ENCODE results near the gene EIF2AK3.

Gene EIF2AK3

GRCh38 chr2:88597168-88597567, 30.1 kb downstream of the EIF2AK3 start:
- peaks cover 7% of the 10 kb centered on the region for H3K4me1 ChIP-seq (ENCODE audit: insufficient read depth, low read length, poor library complexity, severe bottlenecking)
- H3K79me2 ChIP-seq (ENCODE audit: insufficient read depth, low read length) = peaks cover 16% of the 10 kb centered on the region; the same call in 1 of the 2 replicates
- no peak overlapping the region for H3K4me2 ChIP-seq (ENCODE audit: low read depth, low read length, poor library complexity, severe bottlenecking)
- no peaks in the 10 kb centered on the region for H3K9me3 ChIP-seq (ENCODE audit: insufficient read depth, low read depth, low read length)
- peaks cover 36% of the 10 kb centered on the region; the same call in 1 of the 2 replicates for H3K36me3 ChIP-seq (ENCODE audit: insufficient read depth, low read length)
- no peak overlapping the region for H3K4me3 ChIP-seq (ENCODE audit: low read length, poor library complexity, severe bottlenecking)
- no peak overlapping the region for H2AFZ ChIP-seq (ENCODE audit: low read length)
- no peaks in the 10 kb centered on the region for H3K9me2 ChIP-seq (replicated peaks; ENCODE audit: low read depth, low read length)
- H4K20me1 ChIP-seq (ENCODE audit: insufficient read depth, low read length, poor library complexity, severe bottlenecking) = no peaks in the 10 kb centered on the region
- H3K27me3 ChIP-seq (ENCODE audit: insufficient read depth, low read length, poor library complexity, severe bottlenecking) = no peaks in the 10 kb centered on the region
- no peaks in the 10 kb centered on the region for H3F3A ChIP-seq (ENCODE audit: low read depth)
- no peak overlapping the region for H3K9ac ChIP-seq (ENCODE audit: low read depth, low read length, poor library complexity, severe bottlenecking)
- no peak for TF ChIP-seq EZH2phosphoT487 (IDR thresholded peaks at IDR 0.05; ENCODE audit: borderline replicate concordance)
- no peak for TF ChIP-seq CTCF (conservative IDR thresholded peaks at IDR 0.05; ENCODE audit: low read length)

GRCh38 chr2:88596141-88596830, 31.0 kb downstream of the EIF2AK3 start:
- Histone ChIP-seq H3K27me3 (ENCODE audit: insufficient read depth, low read length, poor library complexity, severe bottlenecking) (no peaks in the 10 kb centered on the region), H3K4me3 (ENCODE audit: low read length, poor library complexity, severe bottlenecking) (no peak overlapping the region), H2AFZ (ENCODE audit: low read length) (no peak overlapping the region), H3K36me3 (ENCODE audit: insufficient read depth, low read length) (peaks cover 45% of the 10 kb centered on the region), H3K9me3 (ENCODE audit: insufficient read depth, low read depth, low read length) (no peaks in the 10 kb centered on the region), H3F3A (ENCODE audit: low read depth) (no peaks in the 10 kb centered on the region), H3K79me2 (ENCODE audit: insufficient read depth, low read length) (peaks cover 16% of the 10 kb centered on the region; the same call in 1 of the 2 replicates), H3K4me1 (ENCODE audit: insufficient read depth, low read length, poor library complexity, severe bottlenecking) (peaks cover 7% of the 10 kb centered on the region), H4K20me1 (ENCODE audit: insufficient read depth, low read length, poor library complexity, severe bottlenecking) (no peaks in the 10 kb centered on the region), H3K9me2 (replicated peaks; ENCODE audit: low read depth, low read length) (no peaks in the 10 kb centered on the region), H3K9ac (ENCODE audit: low read depth, low read length, poor library complexity, severe bottlenecking) (no peak overlapping the region), H3K4me2 (ENCODE audit: low read depth, low read length, poor library complexity, severe bottlenecking) (no peak overlapping the region)
- no peak for TF ChIP-seq EZH2phosphoT487 (IDR thresholded peaks at IDR 0.05; ENCODE audit: borderline replicate concordance)
- TF ChIP-seq CTCF (conservative IDR thresholded peaks at IDR 0.05; ENCODE audit: low read length) = no peak

GRCh38 chr2:88591698-88592097, 35.6 kb downstream of the EIF2AK3 start:
- H3K4me1 ChIP-seq (ENCODE audit: insufficient read depth, low read length, poor library complexity, severe bottlenecking) = no peaks in the 10 kb centered on the region
- no peak for TF ChIP-seq EZH2phosphoT487 (IDR thresholded peaks at IDR 0.05; ENCODE audit: borderline replicate concordance)
- no peak for TF ChIP-seq CTCF (conservative IDR thresholded peaks at IDR 0.05; ENCODE audit: low read length)
- no peaks in the 10 kb centered on the region for H4K20me1 ChIP-seq (ENCODE audit: insufficient read depth, low read length, poor library complexity, severe bottlenecking)
- no peaks in the 10 kb centered on the region; the same call in 1 of the 2 replicates for H3K79me2 ChIP-seq (ENCODE audit: insufficient read depth, low read length)
- H3K4me2 ChIP-seq (ENCODE audit: low read depth, low read length, poor library complexity, severe bottlenecking) = no peak overlapping the region
- H2AFZ ChIP-seq (ENCODE audit: low read length) = no peak overlapping the region
- no peaks in the 10 kb centered on the region for H3K27me3 ChIP-seq (ENCODE audit: insufficient read depth, low read length, poor library complexity, severe bottlenecking)
- no peak overlapping the region for H3K9ac ChIP-seq (ENCODE audit: low read depth, low read length, poor library complexity, severe bottlenecking)
- H3K4me3 ChIP-seq (ENCODE audit: low read length, poor library complexity, severe bottlenecking) = no peak overlapping the region
- H3F3A ChIP-seq (ENCODE audit: low read depth) = no peaks in the 10 kb centered on the region
- no peaks in the 10 kb centered on the region for H3K9me2 ChIP-seq (replicated peaks; ENCODE audit: low read depth, low read length)
- no peaks in the 10 kb centered on the region for H3K9me3 ChIP-seq (ENCODE audit: insufficient read depth, low read depth, low read length)
- peaks cover 81% of the 10 kb centered on the region for H3K36me3 ChIP-seq (ENCODE audit: insufficient read depth, low read length)

Data from Loucy (cell line).